Myocyte (in vitro differentiated cells): ENCODE measurements around the gene EIF4A3. TPM values are rescaled to one million over a fixed set of nuclear protein-coding genes. Genes with fewer than 3 reads are reported as not detected.
A peak's percentile ranks its signal among the peaks of the same experiment; 100 is the strongest.

Experiments
- DNase-seq: peaks from one replicate; pipeline ENCODE4 v3.0.0-alpha.2; 2012; ENCODE audit warnings: low read depth
- polyA plus RNA-seq: library from polyadenylated mRNA; unstranded; fragments of >200 nt; gene quantifications from one replicate; pipeline ENCODE4 v1.2.1, GENCODE V29; 2012; ENCODE audit warnings: missing spikeins
- total RNA-seq: library from RNA; depleted of rRNA; stranded (reverse); fragments of >200 nt; gene quantifications from 2 replicates; pipeline ENCODE4 v1.2.3, GENCODE V29; 2014

Gene EIF4A3
- 77.9 and 86.1 TPM in 2 replicates for total RNA-seq
- 68.0 TPM for polyA plus RNA-seq

GRCh38 chr17:80147035-80147822 is at the start of gene EIF4A3:
TSS of gene EIF4A3 (minus strand) at chr17:80147128. CDS start at chr17:80146961, 167 bp downstream.
- DNase-seq = peak; percentile 99

DNA sequence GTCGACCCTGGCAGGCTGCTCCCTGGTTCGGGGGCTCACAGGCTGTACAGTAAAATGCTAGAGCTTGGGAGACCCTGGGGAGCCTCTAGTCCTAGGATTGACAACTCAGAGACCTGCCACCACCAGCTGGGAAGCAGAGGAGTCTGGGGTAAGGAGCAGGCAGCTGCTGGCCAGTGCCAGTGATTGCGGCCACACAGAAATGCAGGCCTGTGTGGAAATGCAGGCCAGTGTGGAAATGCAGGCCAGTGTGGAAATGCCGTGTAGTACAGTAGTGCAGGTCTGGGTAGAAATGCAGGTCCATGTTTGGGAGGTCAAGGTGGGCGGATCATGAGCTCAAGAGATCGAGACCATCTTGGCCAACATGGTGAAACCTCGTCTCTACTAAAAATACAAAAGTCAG is 49.7 kb upstream of the EIF4A3 start:
- no peak for DNase-seq

GRCh38 chr17:80195671-80196529 is 49.0 kb upstream of the EIF4A3 start:
- no peak for DNase-seq

- no peak for DNase-seq
Observed at GRCh38 chr17:80195141-80195540, 48.2 kb upstream of the EIF4A3 start.

GRCh38 chr17:80191865-80192661 is 45.1 kb upstream of the EIF4A3 start:
- no peak for DNase-seq

GRCh38 chr17:80191192-80191591 is 44.3 kb upstream of the EIF4A3 start:
- DNase-seq = no peak

DNA sequence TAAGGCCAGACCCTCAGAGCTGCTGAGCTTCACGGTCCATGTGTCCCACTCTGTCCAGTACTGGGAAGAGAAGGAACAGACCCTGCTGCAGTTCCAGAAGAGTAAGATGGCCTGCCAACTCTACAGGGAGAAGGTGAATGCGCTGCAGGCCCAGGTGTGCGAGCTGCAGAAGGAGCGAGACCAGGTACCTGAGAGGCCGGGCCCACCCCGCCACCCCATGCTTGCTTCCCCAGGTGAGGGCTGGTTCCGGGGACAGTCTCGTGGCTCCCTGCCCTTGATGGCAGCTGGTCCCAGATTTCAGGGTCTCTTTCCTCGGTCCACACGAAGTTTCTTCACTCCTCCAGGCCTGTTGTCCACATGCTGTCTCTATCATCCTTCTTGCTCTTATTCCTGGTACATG is 43.8 kb upstream of the EIF4A3 start:
- DNase-seq = no peak

- no peak for DNase-seq
Observed at GRCh38 chr17:80189611-80190010, 42.7 kb upstream of the EIF4A3 start.

GRCh38 chr17:80187515-80187941 is 40.6 kb upstream of the EIF4A3 start:
- peak; percentile 42 for DNase-seq

- DNase-seq = peak; percentile 47
Observed at GRCh38 chr17:80187090-80187489, 40.2 kb upstream of the EIF4A3 start.

DNA sequence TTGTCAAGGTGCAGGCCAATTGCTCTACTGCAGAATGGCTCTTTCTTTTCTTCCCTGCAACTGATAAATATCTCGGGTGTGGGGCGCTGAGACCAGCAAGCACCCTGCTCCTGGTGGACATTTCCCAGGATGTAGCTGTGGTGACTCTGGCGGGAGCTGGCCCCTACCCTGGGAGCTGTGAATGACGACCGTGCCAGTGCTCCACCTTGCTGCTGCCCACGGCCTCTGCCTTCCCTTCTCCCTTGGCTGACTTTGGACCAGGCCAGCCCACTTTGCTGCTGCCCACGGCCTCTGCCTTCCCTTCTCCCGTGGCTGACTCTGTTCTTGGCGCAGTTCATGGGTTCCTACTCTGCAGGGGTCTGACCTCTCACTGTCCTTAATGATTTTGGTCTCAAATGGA is 39.0 kb upstream of the EIF4A3 start:
- DNase-seq = no peak

GRCh38 chr17:80184423-80184714 is 37.4 kb upstream of the EIF4A3 start:
- no peak for DNase-seq

GRCh38 chr17:80183581-80184422 is 36.9 kb upstream of the EIF4A3 start:
- no peak for DNase-seq

- DNase-seq = no peak
Observed at GRCh38 chr17:80182845-80183223, 35.9 kb upstream of the EIF4A3 start.

GRCh38 chr17:80182118-80182844 is 35.4 kb upstream of the EIF4A3 start:
- no peak for DNase-seq

- no peak for DNase-seq
Observed at GRCh38 chr17:80181431-80181830, 34.5 kb upstream of the EIF4A3 start.

GRCh38 chr17:80180192-80180591 is 33.3 kb upstream of the EIF4A3 start:
- no peak for DNase-seq

DNA sequence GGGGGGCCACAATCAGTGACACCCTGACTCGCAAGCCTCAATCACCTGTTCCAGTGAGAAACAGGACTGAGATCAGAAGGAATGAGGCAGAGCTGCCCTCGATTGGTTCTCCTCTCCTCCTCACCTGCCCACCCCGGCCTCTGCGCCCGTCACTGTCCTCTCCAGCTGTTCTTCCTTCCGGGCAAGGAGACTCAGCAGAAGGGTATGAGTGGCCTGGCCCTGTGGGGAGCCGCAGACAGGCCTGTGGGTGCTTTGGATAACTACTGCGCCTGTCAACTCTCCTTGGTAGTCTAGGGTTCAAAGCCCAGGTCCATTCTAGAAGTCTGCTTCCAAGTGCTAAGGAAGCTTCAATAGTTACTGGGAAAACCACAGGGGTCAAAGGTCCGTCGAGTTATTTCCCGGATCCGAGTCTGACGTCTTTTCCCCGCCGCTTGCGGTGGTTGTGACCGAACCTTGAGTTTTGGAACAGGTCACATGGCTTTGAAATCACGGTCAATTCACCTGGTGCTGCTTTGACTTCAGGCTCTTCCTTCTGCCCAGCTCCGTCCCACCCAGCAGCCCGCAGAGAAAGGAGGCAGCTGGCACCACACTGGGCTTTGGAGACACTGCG is 31.2 kb upstream of the EIF4A3 start:
- peak; percentile 76 for DNase-seq

- no peak for DNase-seq
Observed at GRCh38 chr17:80176757-80177156, 29.8 kb upstream of the EIF4A3 start.

DNA sequence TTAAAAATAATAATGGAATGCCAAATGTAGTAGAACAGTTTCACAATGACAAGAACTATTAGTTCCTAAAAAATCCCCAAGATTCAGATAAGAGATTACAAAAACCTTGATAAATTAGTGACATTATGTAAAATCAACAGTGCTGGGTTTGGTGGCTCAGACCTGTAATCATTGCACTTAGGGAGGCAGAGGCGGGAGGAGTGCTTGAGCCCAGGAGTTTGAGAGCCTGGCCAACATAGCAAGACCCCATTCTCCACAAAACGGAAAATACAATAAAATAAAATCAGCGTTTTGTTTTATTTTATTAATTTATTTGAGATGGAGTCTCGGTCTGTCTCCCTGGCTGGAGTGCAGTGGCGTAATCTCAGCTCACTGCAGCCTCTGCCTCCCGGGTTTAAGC is 27.0 kb upstream of the EIF4A3 start:
- DNase-seq = no peak
